ENCODE data around the gene NEK8.
"Not testable (repeated sequence)": the region's sequence is repeated elsewhere in the genome, so short reads cannot be mapped to it uniquely, and the experiment has no call there.

NEK8 gene

GRCh38 chr17:28725660-28726225 is 2.8 kb upstream of the NEK8 start:
- peak; percentile 91 to 92 for DNase-seq

DNA sequence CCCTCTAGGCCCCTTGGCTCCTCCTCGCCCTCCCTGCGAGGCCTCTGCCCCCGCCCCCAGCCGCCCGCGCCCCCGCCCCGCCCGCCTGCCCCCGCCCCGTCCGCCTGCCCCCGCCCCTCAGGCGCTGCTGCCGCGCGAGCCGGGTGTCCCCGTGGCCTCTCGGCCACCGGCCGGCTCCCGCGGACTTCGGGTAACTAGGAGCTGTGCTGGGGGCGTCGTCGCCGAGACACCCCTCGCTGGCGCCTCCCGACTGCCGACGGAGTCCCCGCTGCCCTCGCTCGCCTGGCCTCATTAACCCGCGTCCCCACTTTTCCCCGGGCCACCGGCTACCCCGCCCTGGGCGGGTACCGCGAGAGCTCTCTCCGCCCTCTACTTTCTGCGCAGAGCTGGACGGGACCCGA is 2.4 kb upstream of the NEK8 start, which contains the start of gene TLCD1:
TLCD1 (minus strand) TSS at position 8 of the 401 bp plus-strand sequence. CDS start 136 bp downstream, outside the sequence.
- DNase-seq = peak; percentile 82 to 85

DNA sequence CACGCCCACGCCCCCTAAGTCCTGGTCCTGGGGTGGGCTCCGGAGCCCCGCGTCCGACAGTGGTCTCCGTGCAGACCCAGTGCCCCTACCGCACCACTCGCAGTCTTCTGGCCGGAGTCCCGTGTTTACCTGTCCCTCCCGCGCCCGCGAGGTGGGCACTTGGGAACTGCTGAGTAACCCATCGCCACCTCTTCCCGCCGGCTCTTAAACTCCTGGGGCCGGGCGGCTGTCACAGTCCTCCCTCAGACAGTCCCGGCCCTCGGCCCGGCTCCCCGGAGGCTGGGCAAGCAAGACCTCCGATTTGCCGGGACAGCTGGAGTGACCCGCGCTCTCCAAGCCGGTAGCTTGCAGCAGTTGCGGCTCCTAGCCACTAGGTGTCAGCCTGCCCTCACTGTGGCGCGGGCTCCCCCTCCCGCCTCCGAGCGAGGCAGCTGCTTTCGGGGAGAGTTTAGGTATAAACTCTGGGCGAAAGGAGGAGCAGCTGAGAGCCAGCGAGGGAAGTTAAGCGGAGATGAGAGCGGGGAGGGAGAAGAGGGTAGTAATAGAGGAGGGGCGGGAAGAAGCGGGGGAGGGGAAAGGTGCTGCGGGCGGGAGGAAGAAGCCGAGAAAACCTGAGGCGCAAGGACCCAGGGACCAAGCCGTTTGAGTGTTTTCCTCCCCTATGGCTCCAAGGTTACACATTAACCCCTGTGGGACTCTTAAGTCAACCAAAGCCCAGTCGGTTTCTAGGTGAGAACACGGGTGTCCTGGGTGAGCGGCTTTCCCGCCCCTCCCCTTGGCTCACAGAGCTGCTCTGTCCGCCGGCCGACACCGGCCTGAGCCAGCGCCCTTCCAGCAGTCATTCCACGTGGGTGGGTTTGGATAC is 1.7 kb upstream of the NEK8 start:
- peak; percentile 100 for DNase-seq

- DNase-seq = no peak
Measured at GRCh38 chr17:28729950-28730330, 1.4 kb downstream of the NEK8 start.

DNA sequence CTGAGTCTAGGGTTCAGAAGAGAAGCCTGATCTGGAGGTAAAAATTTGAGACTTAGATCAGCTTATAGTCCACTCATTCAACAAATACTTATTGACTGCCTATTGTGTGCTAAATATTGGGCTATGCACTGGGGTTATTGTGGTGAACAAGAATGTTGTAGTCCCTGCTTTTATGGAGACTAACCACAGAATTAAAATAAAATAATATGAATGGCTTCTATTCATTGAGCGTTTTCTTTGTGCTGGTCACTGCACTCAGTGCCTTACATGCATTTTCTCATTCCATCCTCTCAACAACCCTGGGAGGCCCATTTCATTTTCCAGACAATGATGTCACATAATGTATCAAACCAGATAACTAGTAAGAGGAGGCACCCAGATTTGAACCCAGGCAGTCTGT is 4.8 kb downstream of the NEK8 start:
- no peak for DNase-seq

DNA sequence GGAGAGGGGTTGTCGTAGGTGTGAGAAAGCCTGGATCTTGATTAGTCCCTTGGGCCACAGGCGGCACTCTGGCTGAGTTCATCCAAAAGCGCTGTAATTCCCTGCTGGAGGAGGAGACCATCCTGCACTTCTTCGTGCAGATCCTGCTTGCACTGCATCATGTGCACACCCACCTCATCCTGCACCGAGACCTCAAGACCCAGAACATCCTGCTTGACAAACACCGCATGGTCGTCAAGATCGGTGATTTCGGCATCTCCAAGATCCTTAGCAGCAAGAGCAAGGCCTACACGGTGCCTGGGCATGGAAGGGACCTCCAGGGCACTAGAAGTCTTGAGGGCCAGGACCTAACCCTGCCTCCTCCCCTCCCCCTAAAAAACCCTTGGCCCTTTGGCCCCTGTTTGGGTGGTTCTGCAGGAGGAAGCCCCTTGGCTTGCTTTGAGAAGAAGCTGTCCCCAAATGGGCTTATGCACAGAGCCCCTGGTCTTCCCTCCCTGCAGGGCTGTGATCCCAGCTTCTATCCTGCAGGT is 6.2 kb downstream of the NEK8 start:
- DNase-seq = no peak

- DNase-seq = no peak
Measured at GRCh38 chr17:28735242-28735722, 6.7 kb downstream of the NEK8 start.

- not testable (repeated sequence) for DNase-seq
Measured at GRCh38 chr17:28735913-28736769, 7.6 kb downstream of the NEK8 start.

- no peak for DNase-seq
Measured at GRCh38 chr17:28737316-28737715, 8.7 kb downstream of the NEK8 start.

DNA sequence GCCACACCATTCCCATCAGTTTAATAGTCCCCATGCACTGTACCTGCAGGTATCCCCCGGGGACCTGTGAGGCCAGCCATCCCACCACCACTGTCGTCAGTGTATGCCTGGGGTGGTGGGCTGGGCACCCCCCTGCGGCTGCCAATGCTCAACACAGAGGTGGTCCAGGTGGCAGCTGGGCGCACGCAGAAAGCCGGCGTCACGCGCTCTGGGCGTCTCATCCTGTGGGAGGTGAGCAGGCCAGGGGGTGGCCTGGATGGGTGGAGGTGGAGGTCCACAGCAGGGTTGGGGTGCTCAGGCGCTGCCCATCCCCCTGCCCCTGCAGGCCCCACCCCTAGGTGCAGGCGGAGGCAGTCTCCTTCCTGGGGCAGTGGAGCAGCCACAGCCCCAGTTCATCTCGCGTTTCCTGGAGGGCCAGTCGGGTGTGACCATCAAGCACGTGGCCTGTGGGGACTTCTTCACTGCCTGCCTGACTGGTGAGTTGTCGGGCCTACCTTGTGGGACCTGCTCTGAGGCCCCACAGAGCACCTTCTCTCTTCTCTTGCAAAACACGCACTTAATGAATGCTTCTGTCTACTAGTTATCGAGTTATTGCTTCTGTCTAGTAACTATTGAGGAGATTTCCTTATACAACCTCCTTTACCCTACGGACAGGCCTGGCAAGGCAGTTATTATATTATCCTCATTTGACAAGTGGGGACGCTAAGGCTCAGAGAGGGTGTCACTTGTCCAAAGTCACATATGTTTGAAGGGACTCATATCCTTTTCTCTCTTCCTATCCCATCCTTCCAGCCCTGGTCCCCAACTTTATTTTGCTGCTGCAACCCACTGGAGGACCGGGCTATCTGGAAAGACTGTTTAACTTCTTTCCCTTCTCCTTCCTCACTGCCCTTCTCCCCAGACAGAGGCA is 9.4 kb downstream of the NEK8 start:
- DNase-seq = no peak

DNA sequence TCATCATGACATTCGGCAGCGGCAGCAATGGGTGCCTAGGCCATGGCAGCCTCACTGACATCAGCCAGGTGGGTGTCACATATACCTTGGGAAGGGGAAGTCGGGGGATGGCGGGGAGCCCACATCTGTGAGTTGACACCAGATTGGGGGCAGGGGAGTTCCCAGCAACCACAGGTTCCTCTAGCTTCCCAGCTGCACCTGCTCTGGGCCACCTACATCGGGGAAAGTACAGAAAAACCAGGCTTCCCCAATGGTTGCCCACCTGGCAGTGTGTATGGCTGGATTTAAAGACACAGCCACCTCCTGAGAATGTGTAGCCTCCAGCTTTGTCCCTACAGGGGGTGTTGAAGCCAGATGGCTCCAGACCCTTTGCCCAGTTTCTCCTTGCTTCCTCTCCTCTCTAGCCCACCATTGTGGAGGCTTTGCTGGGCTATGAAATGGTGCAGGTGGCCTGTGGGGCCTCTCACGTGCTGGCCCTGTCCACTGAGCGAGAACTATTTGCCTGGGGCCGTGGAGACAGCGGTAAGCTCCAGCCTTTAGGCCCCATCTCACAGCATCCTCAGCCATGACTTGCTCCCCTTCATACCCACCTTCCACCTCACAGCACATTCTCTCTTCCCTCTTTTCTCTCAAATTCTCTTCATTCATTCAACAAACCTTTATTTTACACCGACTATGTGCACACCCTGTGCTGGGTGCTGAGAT is 10.2 kb downstream of the NEK8 start:
- no peak for DNase-seq

GRCh38 chr17:28740406-28741357 is 12.1 kb downstream of the NEK8 start:
- no peak for DNase-seq

DNA sequence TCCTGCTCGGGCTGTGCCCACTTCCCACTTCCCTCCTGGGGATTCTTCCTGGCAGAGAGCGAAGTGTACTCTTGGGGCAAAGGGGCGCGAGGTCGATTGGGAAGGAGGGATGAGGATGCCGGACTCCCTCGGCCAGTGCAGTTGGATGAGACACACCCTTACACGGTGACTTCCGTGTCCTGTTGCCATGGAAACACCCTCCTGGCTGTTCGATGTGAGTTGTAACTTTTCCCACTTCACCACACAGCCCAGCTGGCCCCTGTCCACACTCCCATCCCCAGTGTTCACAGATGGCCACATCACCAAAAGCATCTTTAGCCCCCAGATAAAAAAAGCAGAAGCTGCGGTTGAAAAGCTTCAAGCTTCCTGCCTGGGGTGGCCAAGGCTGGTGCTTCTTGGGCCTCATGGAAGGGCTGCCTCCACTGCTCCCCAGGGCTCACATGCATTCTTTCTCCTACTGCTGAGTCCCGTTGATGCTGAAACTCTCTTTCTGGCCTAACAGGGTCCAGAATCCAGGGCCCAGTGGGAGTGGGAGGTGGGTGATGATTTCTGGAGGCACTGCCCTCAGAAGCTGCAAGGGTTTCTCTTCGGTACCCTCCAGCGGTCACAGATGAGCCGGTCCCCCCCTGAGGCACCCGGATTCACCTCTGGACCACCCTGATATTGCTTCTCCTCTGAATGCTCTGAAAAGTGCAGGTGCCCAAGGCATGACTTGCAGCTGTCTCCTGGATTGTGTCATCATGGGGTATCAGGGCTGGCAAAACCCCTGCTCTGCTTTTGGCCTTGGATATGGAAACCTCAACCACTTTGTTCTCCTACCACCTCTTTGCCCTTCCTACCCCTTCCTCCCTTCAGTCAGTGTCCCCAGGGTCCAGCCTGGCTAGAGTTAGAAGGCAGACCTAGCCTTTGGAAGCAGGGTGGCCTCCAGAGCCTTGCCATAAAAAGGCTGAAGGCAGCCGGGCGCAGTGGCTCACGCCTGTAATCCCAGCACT is 13.1 kb downstream of the NEK8 start:
- DNase-seq = peak; percentile 46 to 67

- peak; percentile 80 to 92 for DNase-seq
Measured at GRCh38 chr17:28743243-28744103, 14.9 kb downstream of the NEK8 start, which contains the start of gene TRAF4. Gene TRAF4, plus strand, starts transcription at chr17:28744011. Its CDS starts 102 bp downstream, at chr17:28744113.

DNA sequence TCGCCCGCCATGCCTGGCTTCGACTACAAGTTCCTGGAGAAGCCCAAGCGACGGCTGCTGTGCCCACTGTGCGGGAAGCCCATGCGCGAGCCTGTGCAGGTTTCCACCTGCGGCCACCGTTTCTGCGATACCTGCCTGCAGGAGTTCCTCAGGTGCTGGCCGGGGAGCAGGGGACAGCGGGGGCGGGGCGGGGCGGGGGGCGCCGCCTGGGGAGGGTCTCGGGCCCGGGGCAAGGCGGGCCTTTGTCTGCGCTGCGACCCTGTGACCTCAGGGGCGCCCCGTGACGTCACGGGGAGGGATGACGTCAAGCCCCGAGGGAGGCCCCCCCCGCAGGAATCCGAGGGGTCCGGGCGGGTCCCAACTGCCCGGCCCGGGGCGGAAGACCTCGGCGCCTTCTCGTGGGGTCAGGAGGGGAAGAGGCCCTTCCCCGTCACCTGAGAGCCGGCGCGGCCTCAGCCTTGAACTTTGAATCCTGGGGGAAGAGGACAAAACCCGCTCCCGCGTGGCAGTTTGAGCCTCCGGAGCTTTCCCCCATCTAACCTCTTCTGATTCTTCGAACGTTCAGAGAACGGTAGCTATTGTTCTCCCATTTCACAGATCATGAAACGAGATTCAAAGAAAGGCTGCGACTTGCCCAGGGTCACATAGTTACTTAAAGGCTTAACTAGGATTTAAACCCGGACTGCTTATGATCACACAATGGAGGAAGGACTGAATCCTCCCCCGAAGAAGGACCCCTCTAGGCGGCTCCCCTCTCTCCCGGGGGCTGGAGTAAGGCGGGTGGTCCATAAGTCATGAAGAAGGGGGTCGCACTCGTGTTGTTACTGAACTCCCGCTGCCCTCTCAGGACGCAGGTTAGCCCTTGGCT is 15.8 kb downstream of the NEK8 start:
- DNase-seq = peak; percentile 44 to 51

DNA sequence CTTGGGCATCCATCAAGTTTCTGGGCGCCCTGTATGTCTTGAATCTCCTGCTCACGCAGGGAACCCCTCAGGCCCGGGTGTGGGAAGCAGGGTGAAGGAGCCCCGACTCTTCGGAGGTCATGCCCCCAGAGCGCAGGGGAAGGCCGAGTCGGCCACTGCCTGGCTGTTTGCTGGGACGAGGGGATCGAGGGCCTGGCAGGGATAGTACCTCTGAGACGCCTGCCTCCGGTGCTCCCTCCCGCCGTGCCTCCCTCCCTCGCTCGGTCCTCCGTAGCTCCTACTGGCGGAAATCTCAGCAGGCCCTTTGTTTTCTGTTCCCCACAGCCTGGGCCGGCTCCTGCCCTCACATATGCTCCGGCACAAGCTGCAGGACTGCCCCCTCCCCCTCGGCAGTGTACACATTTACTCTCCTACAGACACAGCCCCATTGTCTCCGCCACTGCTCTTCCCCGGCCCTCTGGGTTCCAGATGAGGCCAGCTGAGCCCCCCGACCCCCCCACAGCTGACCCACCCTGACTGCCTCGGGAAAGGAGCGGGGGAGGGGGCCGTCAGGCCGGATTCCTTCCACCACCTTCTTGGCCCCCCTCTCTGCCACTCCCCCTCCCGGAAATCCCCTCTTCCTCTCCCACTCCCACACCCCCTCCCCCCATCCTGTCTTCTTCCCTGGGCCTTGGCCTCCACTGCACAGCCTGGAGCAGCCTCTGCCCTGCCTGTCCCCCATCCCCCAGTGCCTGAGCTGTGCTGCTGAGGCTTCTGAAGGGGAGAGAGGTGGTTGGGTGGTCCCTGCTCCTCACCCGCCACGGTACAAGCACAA is 16.6 kb downstream of the NEK8 start:
- DNase-seq = peak; percentile 53 to 75
